A673 (cell line): ENCODE results near the gene CLDN18.

Experiments used
- EZH2 ChIP-seq: fragments of 200-600 bp; sonication (generic); IDR thresholded peaks from 2 replicates; pipeline ENCODE4 v1.6.1; 2017; ENCODE audit warnings: borderline replicate concordance, low read depth, mild to moderate bottlenecking, mixed read lengths, antibody characterized with exemption, low read length; ENCODE audit not compliant: poor library complexity, severe bottlenecking
- TF ChIP-seq, protein P1 (sequence below): fragments of 300-800, 200-600 bp; sonication (generic); conservative IDR thresholded peaks from 2 replicates; pipeline ENCODE4 v1.5.1; 2017; ENCODE audit warnings: low read depth, mild to moderate bottlenecking, antibody characterized with exemption, low read length, moderate library complexity, mixed read lengths

DNA sequence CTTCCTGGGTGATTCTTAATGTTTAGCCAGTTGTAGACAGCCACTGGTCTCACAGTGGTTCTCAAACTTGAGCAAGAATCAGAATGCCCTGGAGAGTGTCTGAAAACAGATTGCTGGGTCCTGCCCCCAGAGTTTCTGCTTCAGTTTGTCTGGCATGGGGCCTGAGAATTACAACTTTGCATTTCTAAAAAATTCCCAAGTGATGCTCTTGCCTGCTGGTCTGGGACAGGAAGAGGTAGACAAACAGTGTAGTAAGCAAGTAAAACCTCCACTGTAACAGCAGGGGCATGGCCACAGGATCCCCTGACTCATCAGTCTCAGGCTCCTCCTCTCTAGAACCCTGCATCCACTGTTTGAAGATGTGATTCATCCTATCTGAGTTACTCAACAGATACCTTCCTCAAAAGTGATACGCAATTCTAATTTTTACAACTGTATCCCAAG, 69.0 kb downstream of the CLDN18 start:
- TF ChIP-seq, protein P1, sequence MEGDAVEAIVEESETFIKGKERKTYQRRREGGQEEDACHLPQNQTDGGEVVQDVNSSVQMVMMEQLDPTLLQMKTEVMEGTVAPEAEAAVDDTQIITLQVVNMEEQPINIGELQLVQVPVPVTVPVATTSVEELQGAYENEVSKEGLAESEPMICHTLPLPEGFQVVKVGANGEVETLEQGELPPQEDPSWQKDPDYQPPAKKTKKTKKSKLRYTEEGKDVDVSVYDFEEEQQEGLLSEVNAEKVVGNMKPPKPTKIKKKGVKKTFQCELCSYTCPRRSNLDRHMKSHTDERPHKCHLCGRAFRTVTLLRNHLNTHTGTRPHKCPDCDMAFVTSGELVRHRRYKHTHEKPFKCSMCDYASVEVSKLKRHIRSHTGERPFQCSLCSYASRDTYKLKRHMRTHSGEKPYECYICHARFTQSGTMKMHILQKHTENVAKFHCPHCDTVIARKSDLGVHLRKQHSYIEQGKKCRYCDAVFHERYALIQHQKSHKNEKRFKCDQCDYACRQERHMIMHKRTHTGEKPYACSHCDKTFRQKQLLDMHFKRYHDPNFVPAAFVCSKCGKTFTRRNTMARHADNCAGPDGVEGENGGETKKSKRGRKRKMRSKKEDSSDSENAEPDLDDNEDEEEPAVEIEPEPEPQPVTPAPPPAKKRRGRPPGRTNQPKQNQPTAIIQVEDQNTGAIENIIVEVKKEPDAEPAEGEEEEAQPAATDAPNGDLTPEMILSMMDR = no peak
- no peak for TF ChIP-seq EZH2
